Smooth muscle cell of the pulmonary artery (primary cell): ENCODE results near the gene RNF150. TPM values are rescaled to one million over a fixed set of nuclear protein-coding genes. Genes with fewer than 3 reads are reported as not detected.

Experiments used
- total RNA-seq: library from RNA; depleted of rRNA; stranded (reverse); fragments of >200 nt; gene quantifications from 2 replicates; pipeline ENCODE4 v1.2.3, GENCODE V29; 2014

The RNF150 gene
- total RNA-seq = 3.3 and 5.6 TPM in 2 replicates

DNA sequence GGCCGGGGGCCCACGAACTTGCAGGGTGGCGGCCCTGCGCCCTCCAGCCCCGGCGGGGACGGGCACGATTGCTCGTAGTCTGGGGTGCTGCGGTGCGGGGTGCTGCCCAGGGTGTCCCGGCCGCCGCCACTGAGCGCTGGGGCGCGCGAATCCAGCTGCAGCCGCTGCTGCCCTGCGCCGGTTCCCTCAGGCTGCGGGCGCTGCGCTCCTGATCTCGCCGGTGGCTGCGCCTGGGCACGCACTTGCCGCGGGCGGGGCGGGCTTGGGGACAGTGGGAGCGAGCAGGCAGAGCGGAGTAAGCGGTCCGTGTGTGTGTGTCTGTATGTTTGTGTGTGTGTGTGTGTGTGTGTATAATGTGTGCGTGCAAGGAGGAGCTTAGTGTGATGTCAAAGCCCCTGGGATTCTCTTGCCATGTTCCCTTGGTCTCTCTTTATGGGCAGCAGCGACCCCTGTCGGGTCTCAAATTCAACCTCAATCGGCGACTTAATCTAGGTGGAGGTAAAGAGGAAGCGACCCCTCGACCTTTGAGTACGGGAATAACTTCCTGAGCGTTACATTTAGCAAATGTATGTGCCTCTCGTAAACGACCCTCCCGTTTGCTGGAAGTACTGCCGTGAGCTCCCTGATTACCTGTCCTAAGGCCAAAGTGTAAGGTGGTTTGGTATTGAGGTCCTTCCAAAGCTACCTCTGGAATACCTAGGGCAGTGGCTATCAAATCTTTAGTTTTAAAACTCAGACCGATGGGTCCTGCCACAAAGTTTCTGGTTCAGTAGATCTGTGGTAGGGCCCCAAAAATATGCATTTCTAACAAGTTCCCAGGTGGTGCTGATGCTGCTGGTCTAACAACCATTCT, at the start of gene RNF150:
Gene RNF150 (minus strand): TSS at position 324 of the 853 bp plus-strand sequence.

Other genes with a start within 250 kb of the RNF150 start
- 22.6 and 26.0 TPM in 2 replicates for gene ZNF330, start 87.4 kb upstream of the RNF150 start, total RNA-seq